ENCODE data around the gene PNLIPRP3.

PNLIPRP3 gene

GRCh38 chr10:116451711-116452337, 24.2 kb downstream of the PNLIPRP3 start:
- DNase-seq (ENCODE audit: low spot score), result no peak

- DNase-seq (ENCODE audit: low spot score), result no peak
Measured at GRCh38 chr10:116452338-116452720, 24.7 kb downstream of the PNLIPRP3 start.

GRCh38 chr10:116457488-116457887, 29.8 kb downstream of the PNLIPRP3 start:
- DNase-seq (ENCODE audit: low spot score), result no peak

GRCh38 chr10:116460219-116460618, 32.6 kb downstream of the PNLIPRP3 start:
- no peak for DNase-seq (ENCODE audit: low spot score)

- DNase-seq (ENCODE audit: low spot score), result no peak
Measured at GRCh38 chr10:116461680-116462079, 34.0 kb downstream of the PNLIPRP3 start.

- no peak for DNase-seq (ENCODE audit: low spot score)
Measured at GRCh38 chr10:116464257-116464656, 36.6 kb downstream of the PNLIPRP3 start.

GRCh38 chr10:116465546-116465945, 37.9 kb downstream of the PNLIPRP3 start:
- DNase-seq (ENCODE audit: low spot score), result no peak

- DNase-seq (ENCODE audit: low spot score), result no peak
Measured at GRCh38 chr10:116466715-116467422, 39.2 kb downstream of the PNLIPRP3 start.

- no peak for DNase-seq (ENCODE audit: low spot score)
Measured at GRCh38 chr10:116469437-116469836, 41.8 kb downstream of the PNLIPRP3 start.

- DNase-seq (ENCODE audit: low spot score), result no peak
Measured at GRCh38 chr10:116470071-116470470, 42.4 kb downstream of the PNLIPRP3 start.

GRCh38 chr10:116470768-116471415, 43.2 kb downstream of the PNLIPRP3 start:
- peak; percentile 41 for DNase-seq (ENCODE audit: low spot score)

GRCh38 chr10:116472891-116473290, 45.2 kb downstream of the PNLIPRP3 start:
- no peak for DNase-seq (ENCODE audit: low spot score)

- no peak for DNase-seq (ENCODE audit: low spot score)
Measured at GRCh38 chr10:116475866-116476265, 48.2 kb downstream of the PNLIPRP3 start.

- no peak for DNase-seq (ENCODE audit: low spot score)
Measured at GRCh38 chr10:116476461-116476860, 48.8 kb downstream of the PNLIPRP3 start.

- no peak for DNase-seq (ENCODE audit: low spot score)
Measured at GRCh38 chr10:116477986-116478664, 50.5 kb downstream of the PNLIPRP3 start.

GRCh38 chr10:116486770-116487448, 59.3 kb downstream of the PNLIPRP3 start:
- DNase-seq (ENCODE audit: low spot score), result no peak

GRCh38 chr10:116487522-116488430, 60.1 kb downstream of the PNLIPRP3 start:
- DNase-seq (ENCODE audit: low spot score), result no peak

GRCh38 chr10:116489460-116489859, 61.8 kb downstream of the PNLIPRP3 start:
- DNase-seq (ENCODE audit: low spot score), result no peak

GRCh38 chr10:116490028-116490662, 62.5 kb downstream of the PNLIPRP3 start:
- DNase-seq (ENCODE audit: low spot score), result peak; percentile 44

GRCh38 chr10:116504786-116505185, 77.1 kb downstream of the PNLIPRP3 start:
- no peak for DNase-seq (ENCODE audit: low spot score)

GRCh38 chr10:116510565-116510964, 82.9 kb downstream of the PNLIPRP3 start:
- no peak for DNase-seq (ENCODE audit: low spot score)

Data from AG08395 (cell line).